MM.1S (cell line): Measurements from ENCODE around the gene VEGFA.

Experiments
- DNase-seq: peaks from one replicate; pipeline ENCODE4 v3.0.0-alpha.2; 2015
- H2AFZ ChIP-seq: fragments of 300-600 bp; sonication (generic); 2 replicates; pipeline ENCODE4 v1.6.0; 2016; ENCODE audit warnings: antibody characterized with exemption, low read length
- H3F3A ChIP-seq: fragments of 300-600 bp; sonication (generic); 2 replicates; pipeline ENCODE4 v1.6.1; 2016; ENCODE audit warnings: mild to moderate bottlenecking, antibody characterized with exemption, low read length, moderate library complexity, mixed read lengths; ENCODE audit not compliant: insufficient read depth
- H3K27ac ChIP-seq: fragments of 300-600 bp; sonication (generic); 2 replicates; pipeline ENCODE4 v1.5.1; 2016; ENCODE audit warnings: mild to moderate bottlenecking, low read length
- H3K27me3 ChIP-seq: fragments of 300-600 bp; sonication (generic); replicated peaks from 2 replicates; pipeline ENCODE4 v1.6.0; 2016; ENCODE audit warnings: low read length; ENCODE audit not compliant: insufficient read depth
- H3K36me3 ChIP-seq: fragments of 300-600 bp; sonication (generic); replicated peaks from 2 replicates; pipeline ENCODE4 v1.6.1; 2016; ENCODE audit warnings: mild to moderate bottlenecking, low read length, mixed read lengths; ENCODE audit not compliant: insufficient read depth
- H3K4me1 ChIP-seq: fragments of 300-600 bp; sonication (generic); 2 replicates; pipeline ENCODE4 v1.6.1; 2016; ENCODE audit warnings: low read length, mixed read lengths
- H3K4me2 ChIP-seq: fragments of 300-600 bp; sonication (generic); 2 replicates; pipeline ENCODE4 v1.6.0; 2016; ENCODE audit warnings: low read depth, low read length
- H3K4me3 ChIP-seq: fragments of 300-600 bp; sonication (generic); 2 replicates; pipeline ENCODE4 v1.5.1; 2016; ENCODE audit warnings: low read length, mixed read lengths
- H3K79me2 ChIP-seq: fragments of 300-600 bp; sonication (generic); 2 replicates; pipeline ENCODE4 v1.6.1; 2016; ENCODE audit warnings: mixed run types, low read length, mixed read lengths
- H3K9ac ChIP-seq: fragments of 300-600 bp; sonication (generic); 2 replicates; pipeline ENCODE4 v1.6.1; 2016; ENCODE audit warnings: low read length, mixed read lengths
- H3K9me2 ChIP-seq: fragments of 300-600 bp; sonication (generic); replicated peaks from 2 replicates; pipeline ENCODE4 v1.6.1; 2016; ENCODE audit warnings: mild to moderate bottlenecking, low read length, mixed read lengths; ENCODE audit not compliant: insufficient read depth
- H3K9me3 ChIP-seq: fragments of 300-600 bp; sonication (generic); replicated peaks from 2 replicates; pipeline ENCODE4 v1.6.1; 2016; ENCODE audit warnings: mild to moderate bottlenecking, low read length, mixed read lengths; ENCODE audit not compliant: insufficient read depth
- H4K20me1 ChIP-seq: fragments of 300-600 bp; sonication (generic); 2 replicates; pipeline ENCODE4 v1.6.1; 2016; ENCODE audit warnings: mild to moderate bottlenecking, low read length, moderate library complexity, mixed read lengths; ENCODE audit not compliant: insufficient read depth
- CTCF ChIP-seq: fragments of 300-600 bp; sonication (generic); IDR thresholded peaks from 2 replicates; pipeline ENCODE4 v1.5.1; 2016; ENCODE audit warnings: antibody characterized with exemption, low read length, mixed read lengths
- EZH2 ChIP-seq: fragments of 300-600 bp; sonication (generic); optimal IDR thresholded peaks from 2 replicates; pipeline ENCODE3; 2017; ENCODE audit warnings: low read depth, mild to moderate bottlenecking, antibody characterized with exemption, low read length, mixed read lengths
- EZH2phosphoT487 ChIP-seq: fragments of 300-600 bp; sonication (generic); IDR thresholded peaks from 2 replicates; pipeline ENCODE4 v1.6.1; 2018; ENCODE audit warnings: antibody characterized with exemption, low read length

Gene VEGFA

GRCh38 chr6:43808412-43808811 is 38.4 kb downstream of the VEGFA start:
- Histone ChIP-seq H3K9me3 (no peaks in the 10 kb centered on the region), H3K4me1 (no peaks in the 10 kb centered on the region)
- TF ChIP-seq EZH2 (no peak), CTCF (no peak), EZH2phosphoT487 (no peak)

GRCh38 chr6:43809417-43810305 is 39.6 kb downstream of the VEGFA start:
- H3K9ac ChIP-seq, result no peak overlapping the region
- H3K4me2 ChIP-seq, result no peak overlapping the region
- H3K4me1 ChIP-seq, result no peaks in the 10 kb centered on the region
- TF ChIP-seq EZH2, result no peak
- TF ChIP-seq EZH2phosphoT487, result no peak
- TF ChIP-seq CTCF, result no peak
- no peaks in the 10 kb centered on the region for H3K79me2 ChIP-seq
- no peak for DNase-seq
- no peak overlapping the region for H2AFZ ChIP-seq
- H3K9me2 ChIP-seq, result no peaks in the 10 kb centered on the region
- H3K27ac ChIP-seq, result no peak overlapping the region
- H4K20me1 ChIP-seq, result no peaks in the 10 kb centered on the region
- H3K27me3 ChIP-seq, result no peaks in the 10 kb centered on the region
- H3K4me3 ChIP-seq, result no peak overlapping the region
- no peaks in the 10 kb centered on the region for H3F3A ChIP-seq
- no peaks in the 10 kb centered on the region for H3K36me3 ChIP-seq
- no peaks in the 10 kb centered on the region for H3K9me3 ChIP-seq

More at GRCh38 chr6:43808412-43808811, 38.4 kb downstream of the VEGFA start:
- Histone ChIP-seq H3F3A (no peaks in the 10 kb centered on the region), H3K27ac (no peak overlapping the region), H3K36me3 (no peaks in the 10 kb centered on the region), H3K4me3 (no peak overlapping the region), H3K9ac (no peak overlapping the region), H4K20me1 (no peaks in the 10 kb centered on the region), H3K27me3 (no peaks in the 10 kb centered on the region), H3K4me2 (no peak overlapping the region), H2AFZ (no peak overlapping the region), H3K9me2 (no peaks in the 10 kb centered on the region), H3K79me2 (no peaks in the 10 kb centered on the region)
- no peak for DNase-seq

GRCh38 chr6:43810965-43811732 is 41.1 kb downstream of the VEGFA start:
- no peaks in the 10 kb centered on the region for H3K9me2 ChIP-seq
- H3K4me3 ChIP-seq, result no peak overlapping the region
- TF ChIP-seq EZH2phosphoT487 (no peak), CTCF (no peak), EZH2 (no peak)
- H3K79me2 ChIP-seq, result no peaks in the 10 kb centered on the region
- no peak overlapping the region for H3K27ac ChIP-seq
- H3K4me2 ChIP-seq, result no peak overlapping the region
- H2AFZ ChIP-seq, result no peak overlapping the region
- H3F3A ChIP-seq, result no peaks in the 10 kb centered on the region
- no peak for DNase-seq
- no peaks in the 10 kb centered on the region for H3K9me3 ChIP-seq
- H3K36me3 ChIP-seq, result no peaks in the 10 kb centered on the region
- H3K9ac ChIP-seq, result no peak overlapping the region
- no peaks in the 10 kb centered on the region for H3K4me1 ChIP-seq
- H3K27me3 ChIP-seq, result no peaks in the 10 kb centered on the region
- H4K20me1 ChIP-seq, result no peaks in the 10 kb centered on the region
